ENCODE data around the gene MAP2K5. TPM values are rescaled to one million over a fixed set of nuclear protein-coding genes. Genes with fewer than 3 reads are reported as not detected.

MAP2K5 gene
- total RNA-seq, 1 donor from 2014 or later, result 29.0 TPM

- Mint-ChIP-seq H3K4me3 (ENCODE audit: unreplicated experiment) (no peak overlapping the region), H3K27me3 (ENCODE audit: unreplicated experiment) (no peaks in the 10 kb centered on the region), H3K9me3 (ENCODE audit: unreplicated experiment) (no peaks in the 10 kb centered on the region), H3K36me3 (ENCODE audit: unreplicated experiment) (no peaks in the 10 kb centered on the region), H3K27ac (ENCODE audit: unreplicated experiment) (no peak overlapping the region), H3K4me1 (ENCODE audit: low read depth, unreplicated experiment) (peaks cover 15% of the 10 kb centered on the region)
- DNase-seq, result no peak
- TF ChIP-seq, protein P1, sequence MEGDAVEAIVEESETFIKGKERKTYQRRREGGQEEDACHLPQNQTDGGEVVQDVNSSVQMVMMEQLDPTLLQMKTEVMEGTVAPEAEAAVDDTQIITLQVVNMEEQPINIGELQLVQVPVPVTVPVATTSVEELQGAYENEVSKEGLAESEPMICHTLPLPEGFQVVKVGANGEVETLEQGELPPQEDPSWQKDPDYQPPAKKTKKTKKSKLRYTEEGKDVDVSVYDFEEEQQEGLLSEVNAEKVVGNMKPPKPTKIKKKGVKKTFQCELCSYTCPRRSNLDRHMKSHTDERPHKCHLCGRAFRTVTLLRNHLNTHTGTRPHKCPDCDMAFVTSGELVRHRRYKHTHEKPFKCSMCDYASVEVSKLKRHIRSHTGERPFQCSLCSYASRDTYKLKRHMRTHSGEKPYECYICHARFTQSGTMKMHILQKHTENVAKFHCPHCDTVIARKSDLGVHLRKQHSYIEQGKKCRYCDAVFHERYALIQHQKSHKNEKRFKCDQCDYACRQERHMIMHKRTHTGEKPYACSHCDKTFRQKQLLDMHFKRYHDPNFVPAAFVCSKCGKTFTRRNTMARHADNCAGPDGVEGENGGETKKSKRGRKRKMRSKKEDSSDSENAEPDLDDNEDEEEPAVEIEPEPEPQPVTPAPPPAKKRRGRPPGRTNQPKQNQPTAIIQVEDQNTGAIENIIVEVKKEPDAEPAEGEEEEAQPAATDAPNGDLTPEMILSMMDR (IDR thresholded peaks at IDR 0.05; ENCODE audit: partially characterized antibody, unreplicated experiment), result no peak
Measured at GRCh38 chr15:67508407-67508806, 34.1 kb upstream of the MAP2K5 start.

- H3K36me3 Mint-ChIP-seq (ENCODE audit: unreplicated experiment), result no peaks in the 10 kb centered on the region
- TF ChIP-seq, protein P1 (IDR thresholded peaks at IDR 0.05; ENCODE audit: partially characterized antibody, unreplicated experiment), result no peak
- H3K4me3 Mint-ChIP-seq (ENCODE audit: unreplicated experiment), result no peak overlapping the region
- no peak for DNase-seq
- H3K27ac Mint-ChIP-seq (ENCODE audit: unreplicated experiment), result no peak overlapping the region
- no peaks in the 10 kb centered on the region for H3K27me3 Mint-ChIP-seq (ENCODE audit: unreplicated experiment)
- H3K9me3 Mint-ChIP-seq (ENCODE audit: unreplicated experiment), result no peaks in the 10 kb centered on the region
- peaks cover 6% of the 10 kb centered on the region for H3K4me1 Mint-ChIP-seq (ENCODE audit: low read depth, unreplicated experiment)
Measured at GRCh38 chr15:67509918-67510317, 32.6 kb upstream of the MAP2K5 start.

DNA sequence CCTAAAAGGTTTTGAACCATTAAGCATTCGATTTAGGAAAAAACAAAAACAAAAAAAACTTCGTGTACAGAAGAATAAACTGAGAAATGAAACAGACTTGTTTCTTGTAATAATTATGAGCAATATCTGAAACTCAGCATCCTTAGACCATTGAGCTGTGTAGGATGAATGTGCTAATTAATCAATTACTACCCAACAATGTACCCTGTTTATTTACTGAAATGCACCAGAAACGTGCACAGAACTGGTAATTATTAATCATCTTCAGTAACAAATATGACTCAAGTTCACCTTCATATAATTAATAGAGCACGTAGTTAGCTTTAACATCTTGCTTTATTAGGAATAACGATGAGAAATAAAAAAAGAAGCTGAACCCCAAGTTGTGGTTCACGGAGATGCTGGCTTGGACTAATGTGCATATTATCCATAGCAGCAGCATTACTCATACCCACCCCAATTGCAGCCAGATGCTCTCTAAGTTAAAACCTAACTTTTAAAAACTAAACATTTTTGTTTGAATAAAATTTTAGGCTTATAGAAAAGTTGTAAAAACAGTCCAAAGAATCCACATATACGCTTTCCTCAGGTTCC, 31.8 kb upstream of the MAP2K5 start:
- no peaks in the 10 kb centered on the region for H3K4me1 Mint-ChIP-seq (ENCODE audit: low read depth, unreplicated experiment)
- no peaks in the 10 kb centered on the region for H3K9me3 Mint-ChIP-seq (ENCODE audit: unreplicated experiment)
- no peaks in the 10 kb centered on the region for H3K36me3 Mint-ChIP-seq (ENCODE audit: unreplicated experiment)
- H3K27me3 Mint-ChIP-seq (ENCODE audit: unreplicated experiment), result no peaks in the 10 kb centered on the region
- no peak overlapping the region for H3K27ac Mint-ChIP-seq (ENCODE audit: unreplicated experiment)
- no peak overlapping the region for H3K4me3 Mint-ChIP-seq (ENCODE audit: unreplicated experiment)
- TF ChIP-seq, protein P1 (IDR thresholded peaks at IDR 0.05; ENCODE audit: partially characterized antibody, unreplicated experiment), result no peak
- no peak for DNase-seq

DNA sequence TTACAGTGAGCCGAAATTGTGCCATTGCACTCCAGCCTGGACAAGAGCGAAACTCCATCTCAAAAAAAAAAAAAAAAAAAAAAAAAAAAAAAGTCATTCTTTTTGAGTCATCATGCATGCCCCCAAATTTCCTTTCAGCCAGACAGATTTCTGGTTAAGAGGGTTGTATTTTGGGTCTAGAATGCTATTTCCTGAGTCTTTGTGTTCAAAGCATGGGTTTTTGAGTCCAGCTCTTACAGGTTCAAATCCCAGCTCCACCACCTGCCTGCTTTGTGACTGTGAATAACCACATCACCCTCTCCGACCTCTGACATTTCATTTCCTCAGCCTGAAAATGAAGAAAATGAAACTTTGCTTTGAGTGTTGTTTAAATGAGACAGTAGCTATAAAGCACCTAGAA, 30.9 kb upstream of the MAP2K5 start:
- TF ChIP-seq, protein P1 (IDR thresholded peaks at IDR 0.05; ENCODE audit: partially characterized antibody, unreplicated experiment), result no peak
- H3K4me3 Mint-ChIP-seq (ENCODE audit: unreplicated experiment), result no peak overlapping the region
- no peaks in the 10 kb centered on the region for H3K27me3 Mint-ChIP-seq (ENCODE audit: unreplicated experiment)
- DNase-seq, result no peak
- no peaks in the 10 kb centered on the region for H3K4me1 Mint-ChIP-seq (ENCODE audit: low read depth, unreplicated experiment)
- no peak overlapping the region for H3K27ac Mint-ChIP-seq (ENCODE audit: unreplicated experiment)
- H3K36me3 Mint-ChIP-seq (ENCODE audit: unreplicated experiment), result no peaks in the 10 kb centered on the region
- H3K9me3 Mint-ChIP-seq (ENCODE audit: unreplicated experiment), result no peaks in the 10 kb centered on the region

DNA sequence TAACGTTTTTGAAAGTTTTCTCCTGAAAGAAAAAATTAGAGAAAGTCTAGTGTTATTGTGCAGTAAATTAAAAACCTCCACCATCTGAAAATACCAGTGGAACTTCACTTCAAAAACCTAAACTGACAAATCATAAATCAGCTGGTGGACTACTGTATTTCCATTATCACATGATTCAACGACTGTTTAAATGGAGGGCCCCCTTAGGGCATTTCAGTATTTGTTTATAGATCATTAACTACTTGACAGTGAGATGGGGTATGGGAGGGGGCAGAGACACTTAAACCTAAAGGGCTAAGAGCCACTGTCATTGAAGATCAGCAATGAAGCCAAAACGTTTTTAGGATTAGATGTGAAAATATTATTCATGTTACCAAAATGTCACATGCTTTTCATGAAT, 30.4 kb upstream of the MAP2K5 start:
- H3K4me3 Mint-ChIP-seq (ENCODE audit: unreplicated experiment), result no peak overlapping the region
- H3K9me3 Mint-ChIP-seq (ENCODE audit: unreplicated experiment), result no peaks in the 10 kb centered on the region
- DNase-seq, result no peak
- H3K4me1 Mint-ChIP-seq (ENCODE audit: low read depth, unreplicated experiment), result no peaks in the 10 kb centered on the region
- no peaks in the 10 kb centered on the region for H3K36me3 Mint-ChIP-seq (ENCODE audit: unreplicated experiment)
- no peak overlapping the region for H3K27ac Mint-ChIP-seq (ENCODE audit: unreplicated experiment)
- TF ChIP-seq, protein P1 (IDR thresholded peaks at IDR 0.05; ENCODE audit: partially characterized antibody, unreplicated experiment), result no peak
- no peaks in the 10 kb centered on the region for H3K27me3 Mint-ChIP-seq (ENCODE audit: unreplicated experiment)
